HEK293 (cell line): Measurements from ENCODE around the gene CARD11.

Experiments
- CTCF ChIA-PET: fragments of 350-600 bp; formaldehyde crosslinking; extraction: SDS; loops from one replicate; lab custom pipeline; 2021; ENCODE audit warnings: antibody characterized with exemption; lab: Yijun Ruan, JAX
- POLR2A ChIA-PET: fragments of 300-600 bp; formaldehyde crosslinking; extraction: SDS; loops from one replicate; lab custom pipeline; 2020; ENCODE audit warnings: antibody characterized with exemption, inconsistent platforms; lab: Yijun Ruan, JAX
- H3K27ac ChIP-seq: fragments of 200-500 bp; sonication (Bioruptor generic); 2 replicates; pipeline ENCODE4 v1.5.1; 2014; ENCODE audit warnings: low read depth, low read length, control low read depth, inconsistent platforms; ENCODE audit errors: extremely low read depth
- H3K36me3 ChIP-seq, 2 experiments: fragments of 200-500 bp in 1 of 2; sonication (Bioruptor generic) in 1 of 2; 1 replicate in 1 of 2; 2 replicates in 1 of 2; pipeline ENCODE4 v1.5.1; 2014 to 2017; ENCODE audit warnings: inconsistent platforms in 2 of 2, low read length in 2 of 2; ENCODE audit not compliant: control insufficient read depth in 2 of 2, insufficient read depth in 1 of 2
- H3K4me1 ChIP-seq: fragments of 200-500 bp; sonication (Bioruptor generic); 2 replicates; pipeline ENCODE4 v1.5.1; 2014; ENCODE audit warnings: mild to moderate bottlenecking, low read length, inconsistent platforms; ENCODE audit not compliant: control insufficient read depth, insufficient read depth
- H3K4me3 ChIP-seq: 2 replicates; pipeline ENCODE4 v1.5.1; 2011; ENCODE audit warnings: low read depth, mild to moderate bottlenecking, control low read depth, low read length, moderate library complexity
- H3K9me3 ChIP-seq: fragments of 200-500 bp; sonication (Bioruptor generic); 2 replicates; pipeline ENCODE4 v1.5.1; 2014; ENCODE audit warnings: low read depth, low read length, inconsistent platforms; ENCODE audit not compliant: control insufficient read depth, insufficient read depth
- MEIS1 ChIP-seq: sonication (generic); formaldehyde crosslinking; IDR thresholded peaks from 2 replicates; pipeline ENCODE4 v1.8.1; 2022; ENCODE audit warnings: missing genetic modification reagents, mild to moderate bottlenecking, borderline replicate concordance
- SP3 ChIP-seq: fragments of 450-650 bp; formaldehyde crosslinking; IDR thresholded peaks from 2 replicates; pipeline ENCODE4 v1.5.1; 2016; ENCODE audit warnings: missing biosample characterization, missing genetic modification characterization
- ZBTB1 ChIP-seq: fragments of 450-650 bp; formaldehyde crosslinking; IDR thresholded peaks from 2 replicates; pipeline ENCODE4 v1.5.1; 2016; ENCODE audit warnings: missing biosample characterization, missing genetic modification characterization
- ZBTB21 ChIP-seq: fragments of 450-650 bp; formaldehyde crosslinking; IDR thresholded peaks from 2 replicates; pipeline ENCODE4 v1.5.1; 2017; ENCODE audit warnings: missing biosample characterization, missing genetic modification characterization
- ZBTB8A ChIP-seq: fragments of 450-650 bp; formaldehyde crosslinking; IDR thresholded peaks from 2 replicates; pipeline ENCODE4 v1.5.1; 2016; ENCODE audit warnings: missing biosample characterization, missing genetic modification characterization
- ZFP3 ChIP-seq: fragments of 450-650 bp; formaldehyde crosslinking; IDR thresholded peaks from 2 replicates; pipeline ENCODE4 v1.5.1; 2016; ENCODE audit warnings: low read depth, missing biosample characterization, missing genetic modification characterization
- ZNF140 ChIP-seq: fragments of 450-650 bp; formaldehyde crosslinking; IDR thresholded peaks from 2 replicates; pipeline ENCODE4 v1.5.1; 2016; ENCODE audit warnings: missing biosample characterization, missing genetic modification characterization
- ZNF2 ChIP-seq: fragments of 450-650 bp; formaldehyde crosslinking; IDR thresholded peaks from 2 replicates; pipeline ENCODE4 v1.5.1; 2016; ENCODE audit warnings: missing biosample characterization, missing genetic modification characterization
- ZNF214 ChIP-seq: fragments of 450-650 bp; formaldehyde crosslinking; IDR thresholded peaks from 2 replicates; pipeline ENCODE4 v1.5.1; 2017; ENCODE audit warnings: missing biosample characterization, mild to moderate bottlenecking, missing genetic modification characterization, borderline replicate concordance
- ZNF416 ChIP-seq: fragments of 450-650 bp; formaldehyde crosslinking; IDR thresholded peaks from 2 replicates; pipeline ENCODE4 v1.5.1; 2016; ENCODE audit warnings: missing biosample characterization, missing genetic modification characterization
- ZNF521 ChIP-seq: fragments of 450-650 bp; formaldehyde crosslinking; IDR thresholded peaks from 2 replicates; pipeline ENCODE4 v1.5.1; 2017; ENCODE audit warnings: missing biosample characterization, mild to moderate bottlenecking, missing genetic modification characterization
- ZNF544 ChIP-seq: fragments of 450-650 bp; formaldehyde crosslinking; IDR thresholded peaks from 2 replicates; pipeline ENCODE4 v1.5.0; 2017; ENCODE audit warnings: missing biosample characterization, missing genetic modification characterization
- ZNF548 ChIP-seq: fragments of 450-650 bp; formaldehyde crosslinking; IDR thresholded peaks from 2 replicates; pipeline ENCODE4 v1.5.1; 2016; ENCODE audit warnings: missing biosample characterization, missing genetic modification characterization
- ZNF621 ChIP-seq: fragments of 450-650 bp; formaldehyde crosslinking; IDR thresholded peaks from 2 replicates; pipeline ENCODE4 v1.5.1; 2017; ENCODE audit warnings: missing biosample characterization, missing genetic modification characterization
- ZNF654 ChIP-seq: fragments of 450-650 bp; formaldehyde crosslinking; IDR thresholded peaks from 2 replicates; pipeline ENCODE4 v1.5.1; 2016; ENCODE audit warnings: low read depth, missing biosample characterization, missing genetic modification characterization
- ZNF677 ChIP-seq: fragments of 450-650 bp; IDR thresholded peaks from 2 replicates; pipeline ENCODE4 v1.5.0; 2018; ENCODE audit warnings: missing biosample characterization, mild to moderate bottlenecking, missing genetic modification characterization, moderate library complexity
- ZNF747 ChIP-seq: fragments of 450-650 bp; formaldehyde crosslinking; IDR thresholded peaks from 2 replicates; pipeline ENCODE4 v1.5.1; 2016; ENCODE audit warnings: missing biosample characterization, missing genetic modification characterization
- ZSCAN16 ChIP-seq: fragments of 450-650 bp; formaldehyde crosslinking; IDR thresholded peaks from 2 replicates; pipeline ENCODE4 v1.5.1; 2016; ENCODE audit warnings: missing biosample characterization, missing genetic modification characterization
- TF ChIP-seq, protein P1 (sequence below): fragments of 450-650 bp; formaldehyde crosslinking; IDR thresholded peaks from 2 replicates; pipeline ENCODE4 v1.5.1; 2017; ENCODE audit warnings: missing biosample characterization, missing genetic modification characterization
- TF ChIP-seq, protein P2 (sequence below): fragments of 450-650 bp; formaldehyde crosslinking; IDR thresholded peaks from 2 replicates; pipeline ENCODE4; 2016; ENCODE audit warnings: missing biosample characterization, missing genetic modification characterization
- TF ChIP-seq, protein P3 (sequence below): fragments of 450-650 bp; formaldehyde crosslinking; IDR thresholded peaks from 2 replicates; pipeline ENCODE4 v1.5.1; 2016; ENCODE audit warnings: missing biosample characterization, missing genetic modification characterization
- TF ChIP-seq, protein P4 (sequence below): fragments of 450-650 bp; formaldehyde crosslinking; IDR thresholded peaks from 2 replicates; pipeline ENCODE4 v1.5.1; 2016; ENCODE audit warnings: missing biosample characterization, missing genetic modification characterization
- TF ChIP-seq, protein P5 (sequence below): fragments of 450-650 bp; formaldehyde crosslinking; IDR thresholded peaks from 2 replicates; pipeline ENCODE4 v1.5.1; 2016; ENCODE audit warnings: missing biosample characterization, missing genetic modification characterization, borderline replicate concordance

CARD11 gene

DNA sequence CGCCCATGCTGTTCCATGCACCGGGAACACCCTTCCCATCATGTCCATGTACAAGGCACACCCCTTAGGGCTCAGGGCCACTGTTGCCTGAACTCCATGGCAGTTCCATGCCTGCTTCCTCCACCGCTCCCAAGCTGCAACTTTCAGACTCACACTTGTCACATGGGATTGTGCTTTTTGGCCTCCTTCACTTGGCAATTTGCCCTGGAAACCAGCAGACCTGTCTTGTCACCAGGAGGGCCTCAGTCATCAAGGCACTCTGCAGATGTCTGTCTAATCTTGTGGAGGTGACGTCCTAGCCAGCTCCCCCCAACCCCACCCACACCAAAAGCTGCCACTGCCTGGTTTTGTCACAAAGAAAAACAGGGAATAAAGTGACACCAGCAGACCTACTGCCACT, 47.5 kb downstream of the CARD11 start (continued):
- TF ChIP-seq ZNF521 (tag by site-specific recombination) (no peak), ZFP3 (tag by site-specific recombination) (no peak), ZSCAN16 (tag by site-specific recombination) (no peak)
- TF ChIP-seq, protein P1, sequence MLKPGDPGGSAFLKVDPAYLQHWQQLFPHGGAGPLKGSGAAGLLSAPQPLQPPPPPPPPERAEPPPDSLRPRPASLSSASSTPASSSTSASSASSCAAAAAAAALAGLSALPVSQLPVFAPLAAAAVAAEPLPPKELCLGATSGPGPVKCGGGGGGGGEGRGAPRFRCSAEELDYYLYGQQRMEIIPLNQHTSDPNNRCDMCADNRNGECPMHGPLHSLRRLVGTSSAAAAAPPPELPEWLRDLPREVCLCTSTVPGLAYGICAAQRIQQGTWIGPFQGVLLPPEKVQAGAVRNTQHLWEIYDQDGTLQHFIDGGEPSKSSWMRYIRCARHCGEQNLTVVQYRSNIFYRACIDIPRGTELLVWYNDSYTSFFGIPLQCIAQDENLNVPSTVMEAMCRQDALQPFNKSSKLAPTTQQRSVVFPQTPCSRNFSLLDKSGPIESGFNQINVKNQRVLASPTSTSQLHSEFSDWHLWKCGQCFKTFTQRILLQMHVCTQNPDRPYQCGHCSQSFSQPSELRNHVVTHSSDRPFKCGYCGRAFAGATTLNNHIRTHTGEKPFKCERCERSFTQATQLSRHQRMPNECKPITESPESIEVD: no peak
- TF ChIP-seq, protein P2, sequence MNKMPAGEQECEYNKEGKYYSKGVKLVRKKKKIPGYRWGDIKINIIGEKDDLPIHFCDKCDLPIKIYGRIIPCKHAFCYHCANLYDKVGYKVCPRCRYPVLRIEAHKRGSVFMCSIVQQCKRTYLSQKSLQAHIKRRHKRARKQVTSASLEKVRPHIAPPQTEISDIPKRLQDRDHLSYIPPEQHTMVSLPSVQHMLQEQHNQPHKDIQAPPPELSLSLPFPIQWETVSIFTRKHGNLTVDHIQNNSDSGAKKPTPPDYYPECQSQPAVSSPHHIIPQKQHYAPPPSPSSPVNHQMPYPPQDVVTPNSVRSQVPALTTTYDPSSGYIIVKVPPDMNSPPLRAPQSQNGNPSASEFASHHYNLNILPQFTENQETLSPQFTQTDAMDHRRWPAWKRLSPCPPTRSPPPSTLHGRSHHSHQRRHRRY (tag by site-specific recombination): no peak
- TF ChIP-seq, protein P3, sequence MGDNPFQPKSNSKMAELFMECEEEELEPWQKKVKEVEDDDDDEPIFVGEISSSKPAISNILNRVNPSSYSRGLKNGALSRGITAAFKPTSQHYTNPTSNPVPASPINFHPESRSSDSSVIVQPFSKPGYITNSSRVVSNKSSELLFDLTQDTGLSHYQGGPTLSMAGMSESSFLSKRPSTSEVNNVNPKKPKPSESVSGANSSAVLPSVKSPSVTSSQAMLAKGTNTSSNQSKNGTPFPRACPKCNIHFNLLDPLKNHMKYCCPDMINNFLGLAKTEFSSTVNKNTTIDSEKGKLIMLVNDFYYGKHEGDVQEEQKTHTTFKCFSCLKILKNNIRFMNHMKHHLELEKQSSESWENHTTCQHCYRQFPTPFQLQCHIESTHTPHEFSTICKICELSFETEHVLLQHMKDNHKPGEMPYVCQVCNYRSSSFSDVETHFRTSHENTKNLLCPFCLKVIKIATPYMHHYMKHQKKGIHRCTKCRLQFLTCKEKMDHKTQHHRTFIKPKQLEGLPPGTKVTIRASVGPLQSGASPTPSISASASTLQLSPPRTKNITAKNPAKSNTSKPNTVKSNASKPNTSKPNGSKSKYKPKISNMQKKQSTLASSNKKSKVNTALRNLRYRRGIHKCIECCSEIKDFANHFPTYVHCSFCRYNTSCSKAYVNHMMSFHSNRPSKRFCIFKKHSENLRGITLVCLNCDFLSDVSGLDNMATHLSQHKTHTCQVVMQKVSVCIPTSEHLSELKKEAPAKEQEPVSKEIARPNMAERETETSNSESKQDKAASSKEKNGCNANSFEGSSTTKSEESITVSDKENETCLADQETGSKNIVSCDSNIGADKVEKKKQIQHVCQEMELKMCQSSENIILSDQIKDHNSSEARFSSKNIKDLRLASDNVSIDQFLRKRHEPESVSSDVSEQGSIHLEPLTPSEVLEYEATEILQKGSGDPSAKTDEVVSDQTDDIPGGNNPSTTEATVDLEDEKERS: no peak

DNA sequence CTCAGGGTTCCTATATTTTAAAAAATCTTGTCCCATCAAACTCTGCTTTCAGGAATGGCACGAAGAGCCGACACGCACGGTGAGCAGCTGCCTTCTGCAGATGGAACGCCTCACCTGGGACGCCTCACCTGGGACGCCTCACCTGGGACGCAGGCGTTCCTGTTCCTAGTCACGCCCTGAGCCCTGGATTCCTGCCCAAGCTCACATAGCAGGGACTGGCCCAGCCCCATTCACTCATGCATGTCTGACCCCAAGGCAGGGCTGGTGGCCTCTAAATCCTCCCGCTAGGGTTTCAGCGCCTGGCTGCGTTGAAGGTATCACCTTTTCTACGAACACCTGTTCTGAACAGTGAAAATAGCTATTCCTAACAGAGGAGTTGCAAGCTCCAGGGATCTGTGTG, 49.8 kb downstream of the CARD11 start:
- H3K27ac ChIP-seq: no peak overlapping the region
- POLR2A ChIA-PET: no interaction called here
- H3K4me1 ChIP-seq: no peaks in the 10 kb centered on the region
- no peaks in the 10 kb centered on the region for H3K36me3 ChIP-seq
- CTCF ChIA-PET: no interaction called here
- no peak overlapping the region for H3K4me3 ChIP-seq
- TF ChIP-seq ZNF654: no peak
- no peak for TF ChIP-seq ZNF2 (tag by site-specific recombination)
- no peak for TF ChIP-seq ZNF214
- no peak for TF ChIP-seq ZNF548 (tag by site-specific recombination)
- TF ChIP-seq SP3: no peak
- TF ChIP-seq ZNF621: no peak
- no peak for TF ChIP-seq ZBTB8A (tag by site-specific recombination)
- TF ChIP-seq, protein P4, sequence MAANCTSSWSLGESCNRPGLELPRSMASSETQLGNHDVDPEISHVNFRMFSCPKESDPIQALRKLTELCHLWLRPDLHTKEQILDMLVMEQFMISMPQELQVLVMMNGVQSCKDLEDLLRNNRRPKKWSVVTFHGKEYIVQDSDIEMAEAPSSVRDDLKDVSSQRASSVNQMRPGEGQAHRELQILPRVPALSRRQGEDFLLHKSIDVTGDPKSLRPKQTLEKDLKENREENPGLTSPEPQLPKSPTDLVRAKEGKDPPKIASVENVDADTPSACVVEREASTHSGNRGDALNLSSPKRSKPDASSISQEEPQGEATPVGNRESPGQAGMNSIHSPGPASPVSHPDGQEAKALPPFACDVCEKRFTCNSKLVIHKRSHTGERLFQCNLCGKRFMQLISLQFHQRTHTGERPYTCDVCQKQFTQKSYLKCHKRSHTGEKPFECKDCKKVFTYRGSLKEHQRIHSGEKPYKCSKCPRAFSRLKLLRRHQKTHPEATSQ (tag by site-specific recombination): no peak
- no peak for TF ChIP-seq ZNF140 (tag by site-specific recombination)
- TF ChIP-seq ZNF747 (tag by site-specific recombination): no peak
- H3K9me3 ChIP-seq: no peaks in the 10 kb centered on the region; the same call in 1 of the 2 replicates

DNA sequence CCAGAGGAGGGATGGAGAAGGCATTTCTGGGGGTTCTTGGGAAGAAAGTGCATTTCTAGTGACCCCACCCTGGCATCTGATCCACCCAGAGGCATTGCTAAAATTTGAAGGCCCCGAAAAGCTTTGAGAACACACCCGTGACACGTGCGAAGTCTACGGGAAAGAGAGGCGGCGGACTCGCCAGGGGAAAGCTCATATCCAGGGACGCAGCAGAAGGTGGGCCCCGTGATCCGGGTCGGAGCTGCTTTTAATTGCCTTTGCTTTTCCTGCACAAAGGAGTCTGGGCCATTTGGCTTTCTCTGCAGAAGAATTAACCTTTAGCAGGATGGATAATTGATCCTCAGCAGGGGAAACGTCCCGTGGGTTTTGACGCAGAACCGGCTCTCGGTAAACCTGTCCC, 50.3 kb downstream of the CARD11 start:
- H3K4me1 ChIP-seq: no peaks in the 10 kb centered on the region
- ChIA-PET POLR2A (no interaction called here), CTCF (no interaction called here)
- no peak overlapping the region for H3K27ac ChIP-seq
- H3K36me3 ChIP-seq: no peaks in the 10 kb centered on the region
- H3K4me3 ChIP-seq: no peak overlapping the region
- no peaks in the 10 kb centered on the region; the same call in 1 of the 2 replicates for H3K9me3 ChIP-seq
- TF ChIP-seq ZNF677 (tag by site-specific recombination) (no peak), ZNF544 (no peak), ZBTB1 (tag by site-specific recombination) (no peak), ZNF416 (tag by site-specific recombination) (no peak), ZBTB21 (tag by site-specific recombination) (no peak), MEIS1 (CRISPR knock-in tag) (no peak)
- TF ChIP-seq, protein P5, sequence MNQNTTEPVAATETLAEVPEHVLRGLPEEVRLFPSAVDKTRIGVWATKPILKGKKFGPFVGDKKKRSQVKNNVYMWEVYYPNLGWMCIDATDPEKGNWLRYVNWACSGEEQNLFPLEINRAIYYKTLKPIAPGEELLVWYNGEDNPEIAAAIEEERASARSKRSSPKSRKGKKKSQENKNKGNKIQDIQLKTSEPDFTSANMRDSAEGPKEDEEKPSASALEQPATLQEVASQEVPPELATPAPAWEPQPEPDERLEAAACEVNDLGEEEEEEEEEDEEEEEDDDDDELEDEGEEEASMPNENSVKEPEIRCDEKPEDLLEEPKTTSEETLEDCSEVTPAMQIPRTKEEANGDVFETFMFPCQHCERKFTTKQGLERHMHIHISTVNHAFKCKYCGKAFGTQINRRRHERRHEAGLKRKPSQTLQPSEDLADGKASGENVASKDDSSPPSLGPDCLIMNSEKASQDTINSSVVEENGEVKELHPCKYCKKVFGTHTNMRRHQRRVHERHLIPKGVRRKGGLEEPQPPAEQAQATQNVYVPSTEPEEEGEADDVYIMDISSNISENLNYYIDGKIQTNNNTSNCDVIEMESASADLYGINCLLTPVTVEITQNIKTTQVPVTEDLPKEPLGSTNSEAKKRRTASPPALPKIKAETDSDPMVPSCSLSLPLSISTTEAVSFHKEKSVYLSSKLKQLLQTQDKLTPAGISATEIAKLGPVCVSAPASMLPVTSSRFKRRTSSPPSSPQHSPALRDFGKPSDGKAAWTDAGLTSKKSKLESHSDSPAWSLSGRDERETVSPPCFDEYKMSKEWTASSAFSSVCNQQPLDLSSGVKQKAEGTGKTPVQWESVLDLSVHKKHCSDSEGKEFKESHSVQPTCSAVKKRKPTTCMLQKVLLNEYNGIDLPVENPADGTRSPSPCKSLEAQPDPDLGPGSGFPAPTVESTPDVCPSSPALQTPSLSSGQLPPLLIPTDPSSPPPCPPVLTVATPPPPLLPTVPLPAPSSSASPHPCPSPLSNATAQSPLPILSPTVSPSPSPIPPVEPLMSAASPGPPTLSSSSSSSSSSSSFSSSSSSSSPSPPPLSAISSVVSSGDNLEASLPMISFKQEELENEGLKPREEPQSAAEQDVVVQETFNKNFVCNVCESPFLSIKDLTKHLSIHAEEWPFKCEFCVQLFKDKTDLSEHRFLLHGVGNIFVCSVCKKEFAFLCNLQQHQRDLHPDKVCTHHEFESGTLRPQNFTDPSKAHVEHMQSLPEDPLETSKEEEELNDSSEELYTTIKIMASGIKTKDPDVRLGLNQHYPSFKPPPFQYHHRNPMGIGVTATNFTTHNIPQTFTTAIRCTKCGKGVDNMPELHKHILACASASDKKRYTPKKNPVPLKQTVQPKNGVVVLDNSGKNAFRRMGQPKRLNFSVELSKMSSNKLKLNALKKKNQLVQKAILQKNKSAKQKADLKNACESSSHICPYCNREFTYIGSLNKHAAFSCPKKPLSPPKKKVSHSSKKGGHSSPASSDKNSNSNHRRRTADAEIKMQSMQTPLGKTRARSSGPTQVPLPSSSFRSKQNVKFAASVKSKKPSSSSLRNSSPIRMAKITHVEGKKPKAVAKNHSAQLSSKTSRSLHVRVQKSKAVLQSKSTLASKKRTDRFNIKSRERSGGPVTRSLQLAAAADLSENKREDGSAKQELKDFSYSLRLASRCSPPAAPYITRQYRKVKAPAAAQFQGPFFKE: no peak
